PC-3 (cell line): ENCODE measurements around the gene PCSK2. TPM values are rescaled to one million over a fixed set of nuclear protein-coding genes. Genes with fewer than 3 reads are reported as not detected.
A peak's percentile ranks its signal among the peaks of the same experiment; 100 is the strongest.

Source experiments
- ATAC-seq: fragments of 200-7000 bp; cut with Tn5 transposase; 2 replicates; pipeline ENCODE4 v1.9.1; 2020; ENCODE audit warnings: mild to moderate bottlenecking, moderate library complexity
- BruUV-seq: library from RNA; stranded (reverse); fragments of 400-500 nt; replicated peaks from 2 replicates; lab custom pipeline; 2021; lab: Mats Ljungman, UMichigan
- CTCF ChIA-PET: fragments of 300-600 bp; sonication (Branson Sonifier 250); formaldehyde crosslinking; loops from one replicate; lab custom pipeline; 2022; ENCODE audit warnings: antibody characterized with exemption; lab: Charles Lee
- POLR2A ChIA-PET: fragments of 300-600 bp; sonication (Branson Sonifier 250); formaldehyde crosslinking; loops from one replicate; lab custom pipeline; 2022; ENCODE audit warnings: antibody characterized with exemption; ENCODE audit not compliant: unreplicated experiment; lab: Charles Lee
- DNase-seq: peaks from one replicate; pipeline ENCODE4 v3.0.0-alpha.2; 2015
- H2AFZ ChIP-seq: fragments of 300-600 bp; sonication (generic); 2 replicates; pipeline ENCODE4 v1.6.0; 2016; ENCODE audit warnings: antibody characterized with exemption, low read length
- H3F3A ChIP-seq: fragments of 300-600 bp; sonication (generic); one replicate; pipeline ENCODE4 v1.6.0; 2017; ENCODE audit warnings: antibody characterized with exemption, low read length, control low read depth, mild to moderate bottlenecking; ENCODE audit not compliant: unreplicated experiment
- H3K27ac ChIP-seq: fragments of 300-600 bp; sonication (generic); 2 replicates; pipeline ENCODE4 v1.5.1; 2016; ENCODE audit warnings: mild to moderate bottlenecking, low read length
- H3K27me3 ChIP-seq: fragments of 300-600 bp; sonication (generic); 2 replicates; pipeline ENCODE4 v1.6.1; 2016; ENCODE audit warnings: low read length, mixed read lengths
- H3K36me3 ChIP-seq: fragments of 300-600 bp; sonication (generic); 2 replicates; pipeline ENCODE4 v1.6.1; 2016; ENCODE audit warnings: low read depth, mixed run types, low read length, mixed read lengths
- H3K4me1 ChIP-seq: fragments of 300-600 bp; sonication (generic); 2 replicates; pipeline ENCODE4 v1.5.1; 2016; ENCODE audit warnings: low read length; ENCODE audit not compliant: insufficient read depth
- H3K4me2 ChIP-seq: fragments of 300-600 bp; sonication (generic); 2 replicates; pipeline ENCODE4 v1.6.0; 2016; ENCODE audit warnings: low read length
- H3K4me3 ChIP-seq: fragments of 300-600 bp; sonication (generic); 2 replicates; pipeline ENCODE4 v1.5.1; 2016; ENCODE audit warnings: mild to moderate bottlenecking, low read length, mixed read lengths
- H3K79me2 ChIP-seq: fragments of 300-600 bp; sonication (generic); 2 replicates; pipeline ENCODE4 v1.6.1; 2017; ENCODE audit warnings: low read length, mixed read lengths
- H3K9ac ChIP-seq: fragments of 300-600 bp; sonication (generic); 2 replicates; pipeline ENCODE4 v1.6.0; 2016; ENCODE audit warnings: mild to moderate bottlenecking, low read length
- H3K9me2 ChIP-seq: fragments of 300-600 bp; sonication (generic); replicated peaks from 2 replicates; pipeline ENCODE4 v1.6.1; 2016; ENCODE audit warnings: mixed run types, low read length, mixed read lengths
- H3K9me3 ChIP-seq: fragments of 300-600 bp; sonication (generic); 2 replicates; pipeline ENCODE4 v1.6.1; 2016; ENCODE audit warnings: low read length, mixed read lengths
- H4K20me1 ChIP-seq: fragments of 300-600 bp; sonication (generic); 2 replicates; pipeline ENCODE4 v1.6.1; 2016; ENCODE audit warnings: low read length, mixed read lengths
- EZH2 ChIP-seq: fragments of 300-600 bp; sonication (generic); IDR thresholded peaks from one replicate; pipeline ENCODE4 v1.6.1; 2017; ENCODE audit warnings: antibody characterized with exemption, mild to moderate bottlenecking, low read length; ENCODE audit not compliant: unreplicated experiment
- EZH2phosphoT487 ChIP-seq: fragments of 300-600 bp; sonication (generic); IDR thresholded peaks from 2 replicates; pipeline ENCODE4 v1.6.1; 2018; ENCODE audit warnings: mild to moderate bottlenecking, antibody characterized with exemption, low read length, borderline replicate concordance
- intact Hi-C: fragments of 100-400 bp; cut with micrococcal nuclease; formaldehyde crosslinking; loops from 2 replicates; pipeline ENCODE4 v1.9.0; 2023
- total RNA-seq: library from RNA; depleted of rRNA; stranded (reverse); fragments of >200 nt; gene quantifications from 2 replicates; pipeline ENCODE4 v1.2.3, GENCODE V29; 2014
- TF ChIP-seq, protein P1 (sequence below): fragments of 300-600 bp; sonication (generic); conservative IDR thresholded peaks from 2 replicates; pipeline ENCODE4 v1.5.1; 2017; ENCODE audit warnings: antibody characterized with exemption, low read depth, mild to moderate bottlenecking, low read length

PCSK2 gene
- total RNA-seq, 1 experiment from 2014 or later: not detected

GRCh38 chr20:17314264-17314663 is 87.4 kb downstream of the PCSK2 start:
- Histone ChIP-seq H3K9me3 (no peaks in the 10 kb centered on the region), H3K9me2 (no peaks in the 10 kb centered on the region), H3K4me3 (no peak overlapping the region), H3K4me2 (no peak overlapping the region), H3K79me2 (no peaks in the 10 kb centered on the region), H3K27me3 (peaks cover 93% of the 10 kb centered on the region), H3K27ac (no peak overlapping the region), H3K4me1 (no peaks in the 10 kb centered on the region), H4K20me1 (no peaks in the 10 kb centered on the region), H3K9ac (no peak overlapping the region), H2AFZ (no peak overlapping the region), H3F3A (no peaks in the 10 kb centered on the region), H3K36me3 (no peaks in the 10 kb centered on the region)
- BruUV-seq: no TSS peak
- ChIA-PET CTCF (no interaction called here), POLR2A (no interaction called here)
- TF ChIP-seq EZH2 (no peak), EZH2phosphoT487 (no peak)
- TF ChIP-seq, protein P1, sequence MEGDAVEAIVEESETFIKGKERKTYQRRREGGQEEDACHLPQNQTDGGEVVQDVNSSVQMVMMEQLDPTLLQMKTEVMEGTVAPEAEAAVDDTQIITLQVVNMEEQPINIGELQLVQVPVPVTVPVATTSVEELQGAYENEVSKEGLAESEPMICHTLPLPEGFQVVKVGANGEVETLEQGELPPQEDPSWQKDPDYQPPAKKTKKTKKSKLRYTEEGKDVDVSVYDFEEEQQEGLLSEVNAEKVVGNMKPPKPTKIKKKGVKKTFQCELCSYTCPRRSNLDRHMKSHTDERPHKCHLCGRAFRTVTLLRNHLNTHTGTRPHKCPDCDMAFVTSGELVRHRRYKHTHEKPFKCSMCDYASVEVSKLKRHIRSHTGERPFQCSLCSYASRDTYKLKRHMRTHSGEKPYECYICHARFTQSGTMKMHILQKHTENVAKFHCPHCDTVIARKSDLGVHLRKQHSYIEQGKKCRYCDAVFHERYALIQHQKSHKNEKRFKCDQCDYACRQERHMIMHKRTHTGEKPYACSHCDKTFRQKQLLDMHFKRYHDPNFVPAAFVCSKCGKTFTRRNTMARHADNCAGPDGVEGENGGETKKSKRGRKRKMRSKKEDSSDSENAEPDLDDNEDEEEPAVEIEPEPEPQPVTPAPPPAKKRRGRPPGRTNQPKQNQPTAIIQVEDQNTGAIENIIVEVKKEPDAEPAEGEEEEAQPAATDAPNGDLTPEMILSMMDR: no peak
- ATAC-seq (no peak), DNase-seq (no peak)
- intact Hi-C loops: no loop called here

DNA sequence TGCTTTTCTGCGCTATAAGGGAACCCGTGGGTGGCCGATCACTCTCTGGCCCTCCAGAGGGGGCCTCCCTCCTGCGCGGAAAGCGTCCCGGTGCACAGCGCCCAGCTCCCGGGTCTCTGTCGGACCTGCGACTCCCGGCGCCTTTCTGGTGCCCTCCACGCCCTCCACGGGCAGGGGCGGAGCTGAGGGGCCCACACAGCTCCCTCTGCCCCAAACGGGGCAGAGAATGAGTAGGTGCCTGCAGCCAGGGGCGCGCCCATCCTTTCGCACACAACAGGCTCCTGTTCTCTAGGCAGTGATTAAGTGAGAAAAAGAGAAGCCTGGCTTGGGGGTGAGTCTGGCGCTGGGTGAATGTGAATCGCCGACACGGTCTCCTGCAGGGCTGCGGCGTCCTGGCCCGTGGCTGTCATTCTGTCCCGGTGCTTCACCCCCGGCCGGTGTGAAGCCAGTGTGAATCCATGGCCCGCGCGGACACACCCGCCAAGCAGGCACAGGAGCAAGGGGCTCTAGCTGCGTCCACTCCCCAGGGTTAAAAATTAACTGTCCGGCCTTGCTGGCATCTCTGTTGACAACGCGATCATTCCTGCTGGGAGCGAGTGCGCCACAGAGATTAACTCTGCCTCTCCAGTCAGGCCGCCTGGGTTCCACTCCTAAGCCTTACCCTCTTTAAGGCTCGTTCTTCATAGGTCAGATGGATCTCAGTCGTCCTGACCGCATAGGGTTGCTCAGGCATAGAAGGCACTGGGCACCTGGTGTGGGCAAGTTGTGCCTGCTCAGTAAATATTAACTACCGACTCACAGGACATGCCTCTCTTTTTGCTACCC is 88.8 kb downstream of the PCSK2 start:
- H3K27me3 ChIP-seq: peaks cover 96% of the 10 kb centered on the region
- H3F3A ChIP-seq: no peaks in the 10 kb centered on the region
- peak; percentile 84 for TF ChIP-seq EZH2
- no peak for TF ChIP-seq EZH2phosphoT487
- no peaks in the 10 kb centered on the region for H3K79me2 ChIP-seq
- no peak overlapping the region for H3K27ac ChIP-seq
- intact Hi-C loops: no loop called here
- no peaks in the 10 kb centered on the region for H4K20me1 ChIP-seq
- no peaks in the 10 kb centered on the region for H3K4me1 ChIP-seq
- H2AFZ ChIP-seq: no peak overlapping the region
- no TSS peak for BruUV-seq
- CTCF ChIA-PET: no interaction called here
- no peaks in the 10 kb centered on the region for H3K36me3 ChIP-seq
- POLR2A ChIA-PET: no interaction called here
- DNase-seq: no peak
- no peak overlapping the region for H3K4me2 ChIP-seq
- ATAC-seq: no peak
- no peaks in the 10 kb centered on the region for H3K9me3 ChIP-seq
- H3K9me2 ChIP-seq: no peaks in the 10 kb centered on the region
- H3K4me3 ChIP-seq: no peak overlapping the region
- H3K9ac ChIP-seq: no peak overlapping the region

GRCh38 chr20:17316316-17317038 is 89.6 kb downstream of the PCSK2 start:
- no peak overlapping the region for H3K27ac ChIP-seq
- intact Hi-C loops: no loop called here
- DNase-seq (no peak), ATAC-seq (no peak)
- no peaks in the 10 kb centered on the region for H3K79me2 ChIP-seq
- H3K9me2 ChIP-seq: no peaks in the 10 kb centered on the region
- no peaks in the 10 kb centered on the region for H3K9me3 ChIP-seq
- H3F3A ChIP-seq: no peaks in the 10 kb centered on the region
- H4K20me1 ChIP-seq: no peaks in the 10 kb centered on the region
- no peak overlapping the region for H2AFZ ChIP-seq
- TF ChIP-seq, protein P1: no peak
- TF ChIP-seq EZH2phosphoT487 (no peak), EZH2 (no peak)
- no TSS peak for BruUV-seq
- H3K4me1 ChIP-seq: no peaks in the 10 kb centered on the region
- H3K27me3 ChIP-seq: peaks cover 98% of the 10 kb centered on the region
- H3K4me3 ChIP-seq: no peak overlapping the region
- ChIA-PET POLR2A (no interaction called here), CTCF (no interaction called here)
- no peak overlapping the region for H3K9ac ChIP-seq
- H3K4me2 ChIP-seq: no peak overlapping the region
- no peaks in the 10 kb centered on the region for H3K36me3 ChIP-seq
